HepG2 (cell line): ENCODE data around the gene PCGF2. TPM values are rescaled to one million over a fixed set of nuclear protein-coding genes. Genes with fewer than 3 reads are reported as not detected.

Experiments
- AGO2 ChIP-seq: fragments of 200-400 bp; formaldehyde crosslinking; optimal IDR thresholded peaks from 2 replicates; pipeline ENCODE3; 2017; ENCODE audit warnings: mild to moderate bottlenecking, low read depth, low read length, moderate library complexity
- AKAP8 ChIP-seq: sonication (generic); formaldehyde crosslinking; IDR thresholded peaks from 2 replicates; pipeline ENCODE4 v1.5.1; 2020; ENCODE audit warnings: mild to moderate bottlenecking, missing genetic modification reagents
- CAMTA2 ChIP-seq: sonication (generic); formaldehyde crosslinking; IDR thresholded peaks from 2 replicates; pipeline ENCODE4 v1.4.0; 2020; ENCODE audit warnings: mild to moderate bottlenecking, missing genetic modification reagents, borderline replicate concordance
- CREM ChIP-seq, 2 experiments: sonication (generic) in 1 of 2; formaldehyde crosslinking in 1 of 2; IDR thresholded peaks; 2 replicates each; pipeline versions ENCODE4 v1.4.0 to v1.6.1; 2016 to 2020; ENCODE audit warnings: antibody characterized with exemption in 1 of 2, mild to moderate bottlenecking in 1 of 2, missing genetic modification reagents in 1 of 2
- GTF3A ChIP-seq: sonication (generic); formaldehyde crosslinking; conservative IDR thresholded peaks from 2 replicates; pipeline ENCODE4 v1.4.0; 2020; ENCODE audit warnings: mild to moderate bottlenecking, missing genetic modification reagents
- HOXA3 ChIP-seq: sonication (generic); formaldehyde crosslinking; IDR thresholded peaks from 2 replicates; pipeline ENCODE4 v1.5.0; 2020; ENCODE audit warnings: missing genetic modification reagents
- ISX ChIP-seq: sonication (generic); formaldehyde crosslinking; conservative IDR thresholded peaks from 2 replicates; pipeline ENCODE4 v1.5.0; 2020; ENCODE audit warnings: missing genetic modification reagents
- MEIS2 ChIP-seq: sonication (generic); formaldehyde crosslinking; IDR thresholded peaks from 2 replicates; pipeline ENCODE4 v1.9.0; 2021; ENCODE audit warnings: mild to moderate bottlenecking, missing genetic modification reagents
- MNT ChIP-seq: fragments of 450-650 bp; IDR thresholded peaks from 2 replicates; pipeline ENCODE4 v1.6.1; 2016
- RAD21 ChIP-seq: fragments of 450-650 bp; formaldehyde crosslinking; IDR thresholded peaks from 2 replicates; pipeline ENCODE4 v1.5.0; 2020; ENCODE audit warnings: mild to moderate bottlenecking
- SIN3A ChIP-seq: IDR thresholded peaks from 2 replicates; pipeline ENCODE4 v1.6.1; 2011; ENCODE audit warnings: low read depth, mild to moderate bottlenecking, control low read depth, low read length, borderline replicate concordance
- SP1 ChIP-seq, 2 experiments: fragments of 450-650 bp in 1 of 2; sonication (generic) in 1 of 2; formaldehyde crosslinking in 1 of 2; IDR thresholded peaks; 2 replicates each; pipeline versions ENCODE4 v1.4.0 to v1.6.1; 2016 to 2020; ENCODE audit warnings: missing genetic modification reagents in 1 of 2
- TEAD3 ChIP-seq: optimal IDR thresholded peaks from 2 replicates; pipeline ENCODE3; 2016; ENCODE audit warnings: borderline replicate concordance
- USF2 ChIP-seq, 2 experiments: sonication (generic) in 1 of 2; formaldehyde crosslinking in 1 of 2; IDR thresholded peaks; 2 replicates each; pipeline versions ENCODE4 v1.5.1 to v1.6.1; 2011 to 2020; ENCODE audit warnings: borderline replicate concordance in 1 of 2, low read depth in 1 of 2, low read length in 1 of 2, mild to moderate bottlenecking in 1 of 2, missing genetic modification reagents in 1 of 2, moderate library complexity in 1 of 2
- ZFP36L2 ChIP-seq: sonication (generic); formaldehyde crosslinking; IDR thresholded peaks from 2 replicates; pipeline ENCODE4 v1.4.0; 2020; ENCODE audit warnings: missing genetic modification reagents
- ZNF362 ChIP-seq: sonication (generic); formaldehyde crosslinking; IDR thresholded peaks from 2 replicates; pipeline ENCODE4 v1.4.0; 2020; ENCODE audit warnings: missing genetic modification reagents, mild to moderate bottlenecking, borderline replicate concordance
- ZNF510 ChIP-seq: sonication (generic); formaldehyde crosslinking; IDR thresholded peaks from 2 replicates; pipeline ENCODE4 v1.4.0; 2020; ENCODE audit warnings: low read depth, mild to moderate bottlenecking, missing genetic modification reagents
- ZNF530 ChIP-seq: sonication (generic); formaldehyde crosslinking; IDR thresholded peaks from 2 replicates; pipeline ENCODE4 v1.5.0; 2020; ENCODE audit warnings: low read depth, mild to moderate bottlenecking, missing genetic modification reagents
- ZNF549 ChIP-seq: sonication (generic); formaldehyde crosslinking; IDR thresholded peaks from 2 replicates; pipeline ENCODE4 v1.5.0; 2020; ENCODE audit warnings: missing genetic modification reagents
- polyA plus RNA-seq, 8 experiments: library from polyadenylated mRNA; depleted of rRNA in 3 of 8; stranded (reverse) in 7 of 8; unstranded in 1 of 8; fragments of >200 nt; fragmentation: Illumina TruSeq in 4 of 8; extraction: Trizol in 4 of 8; gene quantifications; 2 replicates each; pipeline versions ENCODE4 v1.2.1 to v1.2.3, GENCODE V29; 2011 to 2016; ENCODE audit warnings: low read depth in 4 of 8, missing spikeins in 1 of 8, mixed read lengths in 1 of 8; ENCODE audit not compliant: insufficient read depth in 1 of 8
- total RNA-seq, 5 experiments: library from RNA; depleted of rRNA; stranded (reverse); fragments of >200 nt; fragmentation: Illumina TruSeq; extraction: Trizol; gene quantifications; 2 replicates each; pipeline ENCODE4 v1.2.3, GENCODE V29; 2016; ENCODE audit warnings: low read depth in 1 of 5
- TF ChIP-seq, protein P1 (sequence below): sonication (generic); formaldehyde crosslinking; IDR thresholded peaks from 2 replicates; pipeline ENCODE4 v1.8.1; 2023; ENCODE audit warnings: missing genetic modification reagents, mild to moderate bottlenecking, borderline replicate concordance
- TF ChIP-seq, protein P2 (sequence below): sonication (generic); formaldehyde crosslinking; IDR thresholded peaks from 2 replicates; pipeline ENCODE4 v1.4.0; 2020; ENCODE audit warnings: missing genetic modification reagents
- TF ChIP-seq, protein P3 (sequence below): IDR thresholded peaks from 2 replicates; pipeline ENCODE4 v1.6.1; 2016; ENCODE audit warnings: mild to moderate bottlenecking, missing biosample characterization, missing genetic modification reagents

Gene PCGF2
- total and polyA plus RNA-seq, 2 of the 13 experiments (the other 11 are each of a cell fraction or from before 2014, with no cell fraction given): 11.6 to 29.4 TPM

DNA sequence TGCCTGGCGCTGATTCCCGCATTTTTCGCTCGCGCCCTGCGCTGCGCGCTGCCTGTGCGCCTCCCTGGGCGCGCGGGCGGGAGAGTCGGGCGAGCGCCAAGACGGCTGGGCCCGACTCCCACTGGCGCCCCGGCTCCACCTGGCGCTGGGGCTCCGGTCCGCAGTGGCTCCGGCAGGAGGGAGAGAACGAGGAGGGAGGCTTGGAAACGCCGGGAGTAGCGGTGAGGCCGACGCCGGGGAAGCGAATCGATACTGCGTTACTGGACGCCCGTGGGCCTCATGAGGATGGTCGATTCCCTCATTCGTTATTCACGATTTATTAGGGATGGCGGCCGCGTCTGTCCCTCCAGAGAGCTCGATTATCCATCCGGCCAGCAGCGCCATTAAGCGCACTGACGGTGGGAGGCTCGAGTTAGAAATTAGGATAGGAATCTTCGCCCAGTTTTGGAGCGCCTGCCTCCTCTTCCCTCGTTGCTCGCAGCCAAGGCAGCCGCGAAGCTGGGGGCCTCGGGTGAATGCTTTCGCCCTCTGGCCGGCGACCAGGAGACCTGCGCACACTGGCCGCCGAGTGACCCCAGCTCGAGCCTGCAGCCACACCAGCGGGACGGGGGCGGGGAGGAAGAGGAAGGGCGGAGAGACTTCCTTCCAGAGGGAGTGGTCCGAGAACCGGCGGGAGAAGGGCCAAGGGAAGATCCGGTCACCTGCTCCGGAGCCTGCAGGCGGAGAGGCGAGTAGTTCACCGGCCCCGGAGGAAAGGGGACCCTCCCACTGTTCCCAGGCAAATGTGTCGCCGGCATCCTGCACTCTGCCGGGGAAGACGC is 1.3 kb upstream of the PCGF2 start (continued):
- TF ChIP-seq ISX (CRISPR knock-in tag): no peak; the same call in 1 of the 2 replicates
- no peak for TF ChIP-seq USF2 (IDR thresholded peaks at IDR 0.05; ENCODE audit: low read depth, low read length)
- TF ChIP-seq USF2 (CRISPR knock-in tag; IDR thresholded peaks at IDR 0.05; ENCODE audit: borderline replicate concordance): peak; percentile 68; the same call in 1 of the 2 replicates
- no peak for TF ChIP-seq GTF3A
- no peak for TF ChIP-seq ZNF510
- TF ChIP-seq ZNF362 (CRISPR knock-in tag): no peak
- TF ChIP-seq, protein P1, sequence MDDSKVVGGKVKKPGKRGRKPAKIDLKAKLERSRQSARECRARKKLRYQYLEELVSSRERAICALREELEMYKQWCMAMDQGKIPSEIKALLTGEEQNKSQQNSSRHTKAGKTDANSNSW (CRISPR knock-in tag): peak; percentile 80; the same call in 1 of the 2 replicates
- TF ChIP-seq, protein P2, sequence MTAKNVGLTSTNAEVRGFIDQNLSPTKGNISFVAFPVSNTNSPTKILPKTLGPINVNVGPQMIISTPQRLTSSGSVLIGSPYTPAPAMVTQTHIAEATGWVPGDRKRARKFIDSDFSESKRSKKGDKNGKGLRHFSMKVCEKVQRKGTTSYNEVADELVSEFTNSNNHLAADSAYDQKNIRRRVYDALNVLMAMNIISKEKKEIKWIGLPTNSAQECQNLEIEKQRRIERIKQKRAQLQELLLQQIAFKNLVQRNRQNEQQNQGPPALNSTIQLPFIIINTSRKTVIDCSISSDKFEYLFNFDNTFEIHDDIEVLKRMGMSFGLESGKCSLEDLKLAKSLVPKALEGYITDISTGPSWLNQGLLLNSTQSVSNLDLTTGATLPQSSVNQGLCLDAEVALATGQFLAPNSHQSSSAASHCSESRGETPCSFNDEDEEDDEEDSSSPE (CRISPR knock-in tag): peak; percentile 94
- no peak for TF ChIP-seq ZNF530 (CRISPR knock-in tag)
- TF ChIP-seq TEAD3 (CRISPR knock-in tag): peak; percentile 55
- no peak for TF ChIP-seq SP1 (IDR thresholded peaks at IDR 0.05)
- no peak for TF ChIP-seq SP1 (CRISPR knock-in tag; IDR thresholded peaks at IDR 0.05)
- TF ChIP-seq AGO2: peak; percentile 96
- TF ChIP-seq SIN3A: peak; percentile 82
- TF ChIP-seq MEIS2 (CRISPR knock-in tag): peak; percentile 31; the same call in 1 of the 2 replicates
- TF ChIP-seq, protein P3, sequence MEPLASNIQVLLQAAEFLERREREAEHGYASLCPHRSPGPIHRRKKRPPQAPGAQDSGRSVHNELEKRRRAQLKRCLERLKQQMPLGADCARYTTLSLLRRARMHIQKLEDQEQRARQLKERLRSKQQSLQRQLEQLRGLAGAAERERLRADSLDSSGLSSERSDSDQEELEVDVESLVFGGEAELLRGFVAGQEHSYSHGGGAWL (CRISPR knock-in tag): peak; percentile 0
- no peak for TF ChIP-seq CAMTA2 (CRISPR knock-in tag)
- no peak for TF ChIP-seq MNT
- TF ChIP-seq ZNF549 (CRISPR knock-in tag): no peak
- TF ChIP-seq AKAP8 (CRISPR knock-in tag): peak; percentile 59
- TF ChIP-seq CREM (IDR thresholded peaks at IDR 0.05): 0 out of 2 replicates have a peak, but pooled peaks have one; percentile 21
- no peak for TF ChIP-seq CREM (CRISPR knock-in tag; IDR thresholded peaks at IDR 0.05)
- 0 out of 2 replicates have a peak, but pooled peaks have one; percentile 25 for TF ChIP-seq RAD21
- TF ChIP-seq ZFP36L2: no peak; the same call in 1 of the 2 replicates
- peak; percentile 73 for TF ChIP-seq HOXA3
